K562 (cell line): ENCODE measurements around the gene CD96. TPM values are rescaled to one million over a fixed set of nuclear protein-coding genes. Genes with fewer than 3 reads are reported as not detected.

ENCODE experiments used
- ATAC-seq: fragments of 200-7000 bp; cut with Tn5 transposase; 3 replicates; pipeline ENCODE4 v1.9.1; 2020; ENCODE audit warnings: moderate library complexity
- BruUV-seq: library from RNA; stranded (reverse); fragments of 400-500 nt; replicated peaks from 2 replicates; lab custom pipeline; 2021; lab: Mats Ljungman, UMichigan
- CTCF ChIA-PET: fragments of 300-600 bp; formaldehyde crosslinking; extraction: SDS; loops from one replicate; lab custom pipeline; 2021; ENCODE audit warnings: low intra/inter-chr PET ratio; lab: Yijun Ruan, JAX
- POLR2A ChIA-PET: fragments of 300-600, 350-650 bp; sonication (Branson Sonifier 250); formaldehyde crosslinking; extraction: SDS; loops from one replicate; lab custom pipeline; 2021; ENCODE audit warnings: antibody characterized with exemption, inconsistent platforms; lab: Yijun Ruan, JAX
- DNase-seq, 4 experiments: peaks; one replicate each; pipeline versions ENCODE4 v3.0.0 to v3.0.0-alpha.2; 2011 to 2018; ENCODE audit warnings: low spot score in 3 of 4, mixed read lengths in 3 of 4; ENCODE audit errors: extremely low read depth in 1 of 4
- FAIRE-seq: peaks from 2 replicates; lab custom pipeline; 2011; peaks lifted over from hg19 to GRCh38; lab: Jason Lieb, UNC
- H2AFZ ChIP-seq: 2 replicates; pipeline ENCODE4 v1.6.0; 2011; ENCODE audit warnings: low read depth, low read length, control low read depth, inconsistent platforms
- H3K27ac ChIP-seq: fragments of 200-600 bp; 3 replicates; pipeline ENCODE4 v1.8.0; 2011; ENCODE audit warnings: low read depth, mild to moderate bottlenecking, control low read depth, inconsistent platforms, low read length, moderate library complexity, mixed read lengths; ENCODE audit errors: extremely low read depth
- H3K27me3 ChIP-seq, 2 experiments: fragments of 300-600 bp in 1 of 2; 2 replicates in 1 of 2; 3 replicates in 1 of 2; pipeline versions ENCODE4 v1.6.0 to v1.8.0; 2011; ENCODE audit warnings: inconsistent platforms in 2 of 2, low read length in 2 of 2, mild to moderate bottlenecking in 1 of 2, mixed read lengths in 1 of 2, moderate library complexity in 1 of 2; ENCODE audit not compliant: control insufficient read depth in 2 of 2, insufficient read depth in 2 of 2
- H3K36me3 ChIP-seq: fragments of 300-600 bp; 3 replicates; pipeline ENCODE4 v1.8.0; 2011; ENCODE audit warnings: mild to moderate bottlenecking, low read length, inconsistent platforms; ENCODE audit not compliant: control insufficient read depth, insufficient read depth
- H3K4me1 ChIP-seq, 2 experiments: fragments of 200-600 bp in 1 of 2; replicated peaks in 1 of 2; 2 replicates in 1 of 2; 3 replicates in 1 of 2; pipeline versions ENCODE4 v1.5.1 to v1.8.0; 2011; ENCODE audit warnings: inconsistent platforms in 2 of 2, low read length in 2 of 2, mild to moderate bottlenecking in 1 of 2, mixed read lengths in 1 of 2, moderate library complexity in 1 of 2; ENCODE audit not compliant: control insufficient read depth in 2 of 2, insufficient read depth in 2 of 2
- H3K4me2 ChIP-seq: 2 replicates; pipeline ENCODE4 v1.6.1; 2011; ENCODE audit warnings: low read length, control low read depth, inconsistent platforms, mixed read lengths; ENCODE audit not compliant: insufficient read depth
- H3K4me3 ChIP-seq: fragments of 200-600 bp; sonication (generic), shearing (Covaris generic); 2 replicates; pipeline ENCODE4 v1.5.1; 2016; ENCODE audit warnings: control low read depth, inconsistent platforms
- H3K79me2 ChIP-seq: fragments of 200-600 bp; 3 replicates; pipeline ENCODE4 v1.8.0; 2011; ENCODE audit warnings: low read length, inconsistent platforms; ENCODE audit not compliant: control insufficient read depth, insufficient read depth
- H3K9ac ChIP-seq, 2 experiments: 2 replicates each; pipeline versions ENCODE4 v1.6.0 to v1.6.1; 2011; ENCODE audit warnings: low read depth in 2 of 2, low read length in 2 of 2, control low read depth in 1 of 2, inconsistent platforms in 1 of 2, mild to moderate bottlenecking in 1 of 2, mixed read lengths in 1 of 2; ENCODE audit not compliant: insufficient read depth in 1 of 2
- H3K9me1 ChIP-seq: one replicate; pipeline ENCODE4 v1.6.0; 2011; ENCODE audit warnings: inconsistent platforms, mild to moderate bottlenecking, low read length, moderate library complexity; ENCODE audit not compliant: control insufficient read depth, insufficient read depth
- H3K9me3 ChIP-seq: replicated peaks from 2 replicates; pipeline ENCODE4 v1.5.1; 2011; ENCODE audit warnings: low read depth, low read length, inconsistent platforms; ENCODE audit not compliant: control insufficient read depth, insufficient read depth
- H4K20me1 ChIP-seq: replicated peaks from 2 replicates; pipeline ENCODE4 v1.6.1; 2011; ENCODE audit warnings: low read length, inconsistent platforms, mixed read lengths; ENCODE audit not compliant: control insufficient read depth, insufficient read depth
- CBX2 ChIP-seq: fragments of 200-600 bp; sonication (generic); IDR thresholded peaks from one replicate; pipeline ENCODE4 v1.6.1; 2012; ENCODE audit warnings: mild to moderate bottlenecking, low read length, inconsistent platforms; ENCODE audit not compliant: insufficient read depth, poor library complexity, severe bottlenecking
- CCNT2 ChIP-seq: IDR thresholded peaks from 2 replicates; pipeline ENCODE4 v1.6.1; 2011; ENCODE audit warnings: borderline replicate concordance, low read depth, mild to moderate bottlenecking, moderate library complexity, mixed read lengths, low read length; ENCODE audit not compliant: insufficient read length; ENCODE audit errors: extremely low read depth
- CREM ChIP-seq: IDR thresholded peaks from 2 replicates; pipeline ENCODE4 v1.6.1; 2014; ENCODE audit warnings: antibody characterized with exemption, low read depth
- FIP1L1 ChIP-seq: fragments of 200-400 bp; formaldehyde crosslinking; IDR thresholded peaks from 2 replicates; pipeline ENCODE4 v1.6.1; 2018; ENCODE audit warnings: mild to moderate bottlenecking, low read depth, low read length; ENCODE audit not compliant: poor library complexity, severe bottlenecking
- HDAC2 ChIP-seq: fragments of 450-650 bp; IDR thresholded peaks from 2 replicates; pipeline ENCODE4 v1.6.1; 2016; ENCODE audit warnings: mild to moderate bottlenecking
- MIER1 ChIP-seq: fragments of 450-650 bp; IDR thresholded peaks from 2 replicates; pipeline ENCODE4 v1.6.1; 2016; ENCODE audit warnings: antibody characterized with exemption, mild to moderate bottlenecking, low read depth
- MYBL2 ChIP-seq, 2 experiments: fragments of 450-650 bp in 1 of 2; sonication (generic) in 1 of 2; formaldehyde crosslinking in 1 of 2; IDR thresholded peaks; 2 replicates each; pipeline versions ENCODE4 v1.6.1 to v1.8.1; 2017 to 2022; ENCODE audit warnings: borderline replicate concordance in 1 of 2, inconsistent platforms in 1 of 2, low read depth in 1 of 2, mild to moderate bottlenecking in 1 of 2, missing genetic modification reagents in 1 of 2, moderate library complexity in 1 of 2
- NBN ChIP-seq: fragments of 450-650 bp; IDR thresholded peaks from 2 replicates; pipeline ENCODE4 v1.6.1; 2016; ENCODE audit warnings: low read depth, mild to moderate bottlenecking
- PCBP1 ChIP-seq: fragments of 200-400 bp; formaldehyde crosslinking; IDR thresholded peaks from 2 replicates; pipeline ENCODE4 v1.6.1; 2018; ENCODE audit warnings: mild to moderate bottlenecking, low read depth, low read length; ENCODE audit not compliant: poor library complexity, severe bottlenecking
- ZNF23 ChIP-seq: fragments of 250-450 bp; sonication (Bioruptor Pico); IDR thresholded peaks from 2 replicates; pipeline ENCODE4 v1.4.0; 2020; ENCODE audit warnings: mild to moderate bottlenecking
- WGBS: fragments of 100-300 bp; shearing (Covaris generic); methylation state at CpG from one replicate; pipeline ENCODE4 v1.1.6; 2016; ENCODE audit warnings: low coverage, mixed read lengths; ENCODE audit not compliant: insufficient coverage; ENCODE audit errors: missing lambda C conversion rate; 5-methylcytosine and 5-hydroxymethylcytosine counted together
- in situ Hi-C: fragments of 300-500 bp; cut with MboI; formaldehyde crosslinking; loops from 4 replicates; pipeline ENCODE4 v1.15.0; 2018; ENCODE audit warnings: inconsistent platforms, mixed read lengths
- intact Hi-C: fragments of 100-400 bp; cut with micrococcal nuclease; formaldehyde crosslinking; loops from 2 replicates; pipeline ENCODE4 v1.14.2; 2022
- polyA plus RNA-seq, 8 experiments: library from polyadenylated mRNA; depleted of rRNA in 4 of 8; stranded (reverse) in 5 of 8; unstranded in 3 of 8; fragments of >200 nt; fragmentation: Nextera tagmentation in 2 of 8; fragmentation: Illumina TruSeq in 1 of 8; extraction: Ambion mirVana in 2 of 8; extraction: Trizol in 1 of 8; gene quantifications; 2 replicates each; pipeline versions ENCODE4 v1.2.1 to v1.2.3, GENCODE V29; 2011 to 2014; ENCODE audit warnings: inconsistent platforms in 1 of 8, missing spikeins in 1 of 8
- total RNA-seq, 7 experiments: library from RNA; depleted of rRNA in 6 of 7; stranded (reverse); fragments of >200 nt in 6 of 7; fragmentation: Illumina TruSeq in 2 of 7; extraction: Trizol in 2 of 7; gene quantifications; 2 replicates each; pipeline versions ENCODE4 v1.2.1 to v1.2.3, GENCODE V29; 2011 to 2021; ENCODE audit warnings: low replicate concordance in 1 of 7
- TF ChIP-seq, protein P1 (sequence below), 3 experiments: IDR thresholded peaks in 2 of 3; conservative IDR thresholded peaks in 1 of 3; 2 replicates each; pipeline ENCODE4 v1.5.1; 2011 to 2012; ENCODE audit warnings: low read length in 3 of 3, mild to moderate bottlenecking in 3 of 3, control low read depth in 2 of 3, improper control_type of control experiment in 1 of 3, inconsistent platforms in 1 of 3, low read depth in 1 of 3, mixed read lengths in 1 of 3, moderate library complexity in 1 of 3; ENCODE audit not compliant: insufficient read depth in 2 of 3
- TF ChIP-seq, protein P2 (sequence below): fragments of 450-650 bp; formaldehyde crosslinking; IDR thresholded peaks from 2 replicates; pipeline ENCODE4 v1.4.0; 2020; ENCODE audit warnings: mild to moderate bottlenecking, moderate library complexity
- TF ChIP-seq, protein P3 (sequence below): sonication (generic); formaldehyde crosslinking; IDR thresholded peaks from 2 replicates; pipeline ENCODE4 v1.8.0; 2022; ENCODE audit warnings: missing genetic modification reagents, mild to moderate bottlenecking, borderline replicate concordance
- TF ChIP-seq, protein P4 (sequence below), 2 experiments: IDR thresholded peaks; 2 replicates each; pipeline ENCODE4 v1.6.1; 2012; ENCODE audit warnings: improper control_type of control experiment in 2 of 2, low read depth in 2 of 2, low read length in 2 of 2, borderline replicate concordance in 1 of 2

Gene CD96
- total and polyA plus RNA-seq, 9 of the 15 experiments (the other 6 are each of a cell fraction or from before 2014, with no cell fraction given), result 0.32 to 5.7 (median 1.2) TPM

DNA sequence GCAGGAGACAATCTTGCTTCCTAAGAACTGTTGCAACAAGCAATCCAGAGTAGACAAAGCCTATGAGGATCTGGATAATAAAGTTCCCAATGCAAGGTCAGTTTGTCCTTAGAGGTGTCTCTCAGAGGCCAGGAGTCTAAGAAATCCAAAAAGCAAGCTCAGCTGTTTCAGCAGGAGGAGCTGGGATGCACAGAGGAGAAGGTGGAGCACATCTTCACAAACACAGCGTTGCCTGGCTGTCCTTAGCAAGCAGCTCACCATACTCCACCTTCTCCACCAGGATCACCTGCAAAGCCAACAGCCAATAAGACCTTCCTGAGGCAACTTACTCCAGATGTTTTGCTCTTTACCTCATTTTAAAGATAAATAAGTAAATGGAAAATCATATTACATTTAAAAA, 52.8 kb downstream of the CD96 start:
- Histone ChIP-seq H3K4me3 (no peak overlapping the region), H3K27me3 (no peaks in the 10 kb centered on the region), H3K9me3 (no peaks in the 10 kb centered on the region), H3K27ac (no peak overlapping the region), H3K79me2 (no peaks in the 10 kb centered on the region), H2AFZ (no peak overlapping the region), H3K4me2 (no peak overlapping the region), H4K20me1 (no peaks in the 10 kb centered on the region), H3K9ac (no peak overlapping the region), H3K4me1 (no peaks in the 10 kb centered on the region), H3K9me1 (no peaks in the 10 kb centered on the region), H3K36me3 (no peaks in the 10 kb centered on the region)
- FAIRE-seq, result no peak
- ChIA-PET POLR2A (no interaction called here), CTCF (no interaction called here)
- WGBS, result 0% methylated on average over 1 of the region's 1 CpG
- in situ Hi-C loops, result no loop called here
- intact Hi-C loops, result no loop called here
- no peak for ATAC-seq
- DNase-seq, result no peak
- BruUV-seq, result no TSS peak
- TF ChIP-seq NBN (no peak), MYBL2 (IDR thresholded peaks at IDR 0.05; ENCODE audit: low read depth) (no peak), MYBL2 (CRISPR knock-in tag; IDR thresholded peaks at IDR 0.05; ENCODE audit: borderline replicate concordance) (no peak), ZNF23 (CRISPR knock-in tag) (no peak), PCBP1 (no peak), CBX2 (no peak), HDAC2 (no peak), MIER1 (no peak), FIP1L1 (no peak), CCNT2 (no peak), CREM (no peak)
- TF ChIP-seq, protein P1, sequence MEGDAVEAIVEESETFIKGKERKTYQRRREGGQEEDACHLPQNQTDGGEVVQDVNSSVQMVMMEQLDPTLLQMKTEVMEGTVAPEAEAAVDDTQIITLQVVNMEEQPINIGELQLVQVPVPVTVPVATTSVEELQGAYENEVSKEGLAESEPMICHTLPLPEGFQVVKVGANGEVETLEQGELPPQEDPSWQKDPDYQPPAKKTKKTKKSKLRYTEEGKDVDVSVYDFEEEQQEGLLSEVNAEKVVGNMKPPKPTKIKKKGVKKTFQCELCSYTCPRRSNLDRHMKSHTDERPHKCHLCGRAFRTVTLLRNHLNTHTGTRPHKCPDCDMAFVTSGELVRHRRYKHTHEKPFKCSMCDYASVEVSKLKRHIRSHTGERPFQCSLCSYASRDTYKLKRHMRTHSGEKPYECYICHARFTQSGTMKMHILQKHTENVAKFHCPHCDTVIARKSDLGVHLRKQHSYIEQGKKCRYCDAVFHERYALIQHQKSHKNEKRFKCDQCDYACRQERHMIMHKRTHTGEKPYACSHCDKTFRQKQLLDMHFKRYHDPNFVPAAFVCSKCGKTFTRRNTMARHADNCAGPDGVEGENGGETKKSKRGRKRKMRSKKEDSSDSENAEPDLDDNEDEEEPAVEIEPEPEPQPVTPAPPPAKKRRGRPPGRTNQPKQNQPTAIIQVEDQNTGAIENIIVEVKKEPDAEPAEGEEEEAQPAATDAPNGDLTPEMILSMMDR (IDR thresholded peaks at IDR 0.05 in 2 of 3, conservative IDR thresholded peaks at IDR 0.05 in 1 of 3; ENCODE audit: insufficient read depth in 2 of 3, low read depth in 1 of 3, low read length in 3 of 3), result no peak
- TF ChIP-seq, protein P2, sequence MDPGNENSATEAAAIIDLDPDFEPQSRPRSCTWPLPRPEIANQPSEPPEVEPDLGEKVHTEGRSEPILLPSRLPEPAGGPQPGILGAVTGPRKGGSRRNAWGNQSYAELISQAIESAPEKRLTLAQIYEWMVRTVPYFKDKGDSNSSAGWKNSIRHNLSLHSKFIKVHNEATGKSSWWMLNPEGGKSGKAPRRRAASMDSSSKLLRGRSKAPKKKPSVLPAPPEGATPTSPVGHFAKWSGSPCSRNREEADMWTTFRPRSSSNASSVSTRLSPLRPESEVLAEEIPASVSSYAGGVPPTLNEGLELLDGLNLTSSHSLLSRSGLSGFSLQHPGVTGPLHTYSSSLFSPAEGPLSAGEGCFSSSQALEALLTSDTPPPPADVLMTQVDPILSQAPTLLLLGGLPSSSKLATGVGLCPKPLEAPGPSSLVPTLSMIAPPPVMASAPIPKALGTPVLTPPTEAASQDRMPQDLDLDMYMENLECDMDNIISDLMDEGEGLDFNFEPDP (CRISPR knock-in tag), result no peak
- TF ChIP-seq, protein P3, sequence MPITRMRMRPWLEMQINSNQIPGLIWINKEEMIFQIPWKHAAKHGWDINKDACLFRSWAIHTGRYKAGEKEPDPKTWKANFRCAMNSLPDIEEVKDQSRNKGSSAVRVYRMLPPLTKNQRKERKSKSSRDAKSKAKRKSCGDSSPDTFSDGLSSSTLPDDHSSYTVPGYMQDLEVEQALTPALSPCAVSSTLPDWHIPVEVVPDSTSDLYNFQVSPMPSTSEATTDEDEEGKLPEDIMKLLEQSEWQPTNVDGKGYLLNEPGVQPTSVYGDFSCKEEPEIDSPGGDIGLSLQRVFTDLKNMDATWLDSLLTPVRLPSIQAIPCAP (CRISPR knock-in tag), result no peak
- TF ChIP-seq, protein P4, sequence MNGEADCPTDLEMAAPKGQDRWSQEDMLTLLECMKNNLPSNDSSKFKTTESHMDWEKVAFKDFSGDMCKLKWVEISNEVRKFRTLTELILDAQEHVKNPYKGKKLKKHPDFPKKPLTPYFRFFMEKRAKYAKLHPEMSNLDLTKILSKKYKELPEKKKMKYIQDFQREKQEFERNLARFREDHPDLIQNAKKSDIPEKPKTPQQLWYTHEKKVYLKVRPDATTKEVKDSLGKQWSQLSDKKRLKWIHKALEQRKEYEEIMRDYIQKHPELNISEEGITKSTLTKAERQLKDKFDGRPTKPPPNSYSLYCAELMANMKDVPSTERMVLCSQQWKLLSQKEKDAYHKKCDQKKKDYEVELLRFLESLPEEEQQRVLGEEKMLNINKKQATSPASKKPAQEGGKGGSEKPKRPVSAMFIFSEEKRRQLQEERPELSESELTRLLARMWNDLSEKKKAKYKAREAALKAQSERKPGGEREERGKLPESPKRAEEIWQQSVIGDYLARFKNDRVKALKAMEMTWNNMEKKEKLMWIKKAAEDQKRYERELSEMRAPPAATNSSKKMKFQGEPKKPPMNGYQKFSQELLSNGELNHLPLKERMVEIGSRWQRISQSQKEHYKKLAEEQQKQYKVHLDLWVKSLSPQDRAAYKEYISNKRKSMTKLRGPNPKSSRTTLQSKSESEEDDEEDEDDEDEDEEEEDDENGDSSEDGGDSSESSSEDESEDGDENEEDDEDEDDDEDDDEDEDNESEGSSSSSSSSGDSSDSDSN (IDR thresholded peaks at IDR 0.05; ENCODE audit: borderline replicate concordance in 1 of 2, low read depth in 2 of 2, low read length in 2 of 2), result no peak
